Activated gamma-delta T cell treated with Interleukin-2 at 50 U/mL for 16 hours (primary cell): ENCODE measurements around the gene SOX13.
"Not testable (repeated sequence)": the region's sequence is repeated elsewhere in the genome, so short reads cannot be mapped to it uniquely, and the experiment has no call there.

Experiments
- DNase-seq: peaks from one replicate; pipeline ENCODE4 v3.0.0-alpha.2; 2020

The SOX13 gene

GRCh38 chr1:204087893-204088528 is 15.1 kb downstream of the SOX13 start:
- DNase-seq: no peak

- DNase-seq: no peak
Observed at GRCh38 chr1:204088596-204088995, 15.7 kb downstream of the SOX13 start.

GRCh38 chr1:204089044-204089751 is 16.3 kb downstream of the SOX13 start:
- DNase-seq: no peak

GRCh38 chr1:204090132-204090531 is 17.2 kb downstream of the SOX13 start:
- DNase-seq: not testable (repeated sequence)

GRCh38 chr1:204091066-204091465 is 18.2 kb downstream of the SOX13 start:
- DNase-seq: no peak

DNA sequence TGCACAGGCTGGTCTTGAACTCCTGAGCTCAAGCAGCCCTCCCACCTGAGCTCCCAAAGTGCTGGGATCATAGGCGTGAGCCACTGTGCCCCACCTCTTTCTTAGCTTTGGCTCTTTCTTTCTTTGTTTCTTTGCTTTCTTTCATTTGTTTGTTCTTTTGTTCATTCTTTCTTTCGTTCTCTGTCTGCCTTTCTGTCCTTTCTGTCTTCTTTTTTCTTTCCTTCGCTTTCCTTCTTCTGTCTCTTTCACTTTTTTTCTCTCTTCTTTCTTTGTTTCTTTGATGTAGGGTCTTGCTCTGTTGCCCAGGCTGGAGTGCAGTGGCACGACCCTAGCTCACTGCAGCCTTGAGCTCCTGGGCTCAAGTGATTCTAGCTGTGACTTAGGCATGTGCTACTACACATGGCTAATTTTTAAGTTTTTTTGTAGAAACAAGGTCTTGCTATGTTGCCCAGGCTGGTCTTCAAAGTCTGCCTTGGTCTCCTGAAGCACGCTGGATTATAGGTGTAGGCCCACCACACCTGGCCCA is 18.9 kb downstream of the SOX13 start:
- DNase-seq: no peak

DNA sequence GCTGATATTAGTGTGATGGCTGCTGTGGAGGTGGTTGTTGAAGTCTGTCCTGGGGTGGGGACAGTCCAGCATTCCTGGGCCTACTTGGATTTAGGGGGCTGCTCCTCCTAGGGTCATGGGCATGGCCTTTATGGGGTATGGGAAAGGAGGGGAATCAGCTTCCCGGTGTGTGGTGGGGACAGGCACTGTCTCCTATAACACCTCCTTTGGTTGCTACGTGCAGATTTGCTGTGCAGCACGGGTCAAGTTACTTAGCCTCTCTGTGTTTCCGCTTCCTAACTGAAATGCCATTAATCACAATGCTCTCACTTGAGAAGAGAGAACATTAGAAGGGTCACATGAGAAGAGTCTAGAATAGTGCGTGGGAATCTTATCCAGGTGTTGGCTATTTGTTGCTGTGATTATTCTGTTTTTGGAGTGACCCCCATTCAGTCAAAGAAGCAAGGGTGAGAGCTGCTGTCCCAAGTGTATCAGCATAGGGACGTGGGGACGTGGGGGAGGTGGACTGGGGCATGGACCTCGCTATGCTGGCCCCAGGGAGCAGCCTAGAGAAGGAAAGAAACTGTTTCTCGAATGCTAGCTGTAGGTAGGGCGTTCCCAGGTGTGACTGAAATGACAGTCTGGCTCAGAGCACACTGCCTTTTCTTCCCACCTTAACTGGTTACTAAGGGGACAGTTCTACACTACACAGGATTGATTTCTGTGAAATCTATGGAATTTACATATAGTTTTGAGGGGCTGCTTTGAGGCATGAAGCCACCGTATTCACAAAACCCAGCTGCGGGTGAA is 19.9 kb downstream of the SOX13 start:
- no peak for DNase-seq

GRCh38 chr1:204093421-204093717 is 20.5 kb downstream of the SOX13 start:
- DNase-seq: no peak

- DNase-seq: no peak
Observed at GRCh38 chr1:204093781-204094180, 20.9 kb downstream of the SOX13 start.

- no peak for DNase-seq
Observed at GRCh38 chr1:204094313-204094729, 21.4 kb downstream of the SOX13 start.

DNA sequence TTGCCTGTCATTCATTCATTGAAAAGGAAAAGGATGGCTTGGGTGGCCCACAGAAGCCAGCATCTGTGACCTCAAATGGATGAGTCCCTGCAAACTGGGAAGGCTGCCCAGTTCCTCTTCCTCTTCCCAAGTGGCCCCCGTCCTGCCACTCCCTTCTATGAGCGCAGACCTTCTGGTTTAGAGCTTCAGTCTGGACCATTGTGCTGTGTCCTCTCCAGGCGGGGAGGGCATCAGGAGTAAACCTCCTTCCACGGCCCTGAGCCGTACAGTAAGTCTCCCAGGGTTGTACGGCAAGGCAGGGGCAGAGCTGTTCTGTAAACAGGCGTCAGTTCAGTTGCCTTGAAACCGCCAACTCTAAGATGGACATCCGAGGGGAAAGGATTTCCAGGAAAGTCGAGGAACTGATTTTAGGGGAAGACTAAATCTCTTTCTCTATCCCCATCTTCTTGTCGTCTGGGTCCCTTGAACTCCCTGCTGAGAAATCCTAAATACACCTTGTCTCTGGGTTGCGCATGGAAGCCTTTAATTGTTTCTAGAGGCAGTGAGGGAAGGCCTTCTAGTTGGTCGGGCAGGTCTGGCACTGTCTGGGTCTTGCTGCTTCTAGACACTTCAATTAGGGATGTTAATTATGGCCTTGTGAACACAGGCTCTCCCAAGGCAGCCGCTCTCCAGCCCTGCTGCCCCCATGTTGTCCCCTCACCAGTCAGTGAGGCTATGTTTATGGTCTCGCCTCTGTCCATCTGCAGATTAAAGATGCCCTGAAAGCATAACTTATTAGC is 22.1 kb downstream of the SOX13 start:
- no peak for DNase-seq

GRCh38 chr1:204096931-204097330 is 24.0 kb downstream of the SOX13 start:
- no peak for DNase-seq

GRCh38 chr1:204098683-204099082 is 25.8 kb downstream of the SOX13 start:
- DNase-seq: no peak

DNA sequence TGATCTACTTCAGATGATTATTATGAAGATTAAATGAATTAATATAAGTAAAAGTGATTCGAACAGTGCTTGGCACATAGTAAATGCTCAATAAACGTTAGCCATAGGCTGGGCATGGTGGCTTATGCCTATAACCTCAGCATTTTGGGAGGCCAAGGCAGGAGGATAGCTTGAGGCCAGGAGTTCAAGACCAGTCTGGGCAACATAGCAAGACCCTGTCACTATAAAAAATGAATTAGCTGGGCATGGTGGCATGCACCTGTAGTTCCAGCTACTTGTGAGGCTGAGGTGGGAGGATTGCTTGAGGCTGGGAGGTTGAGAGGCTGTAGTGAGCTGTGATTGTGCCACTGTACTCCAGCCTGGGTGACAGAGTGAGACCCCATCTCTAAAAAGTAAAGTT is 26.8 kb downstream of the SOX13 start:
- not testable (repeated sequence) for DNase-seq

DNA sequence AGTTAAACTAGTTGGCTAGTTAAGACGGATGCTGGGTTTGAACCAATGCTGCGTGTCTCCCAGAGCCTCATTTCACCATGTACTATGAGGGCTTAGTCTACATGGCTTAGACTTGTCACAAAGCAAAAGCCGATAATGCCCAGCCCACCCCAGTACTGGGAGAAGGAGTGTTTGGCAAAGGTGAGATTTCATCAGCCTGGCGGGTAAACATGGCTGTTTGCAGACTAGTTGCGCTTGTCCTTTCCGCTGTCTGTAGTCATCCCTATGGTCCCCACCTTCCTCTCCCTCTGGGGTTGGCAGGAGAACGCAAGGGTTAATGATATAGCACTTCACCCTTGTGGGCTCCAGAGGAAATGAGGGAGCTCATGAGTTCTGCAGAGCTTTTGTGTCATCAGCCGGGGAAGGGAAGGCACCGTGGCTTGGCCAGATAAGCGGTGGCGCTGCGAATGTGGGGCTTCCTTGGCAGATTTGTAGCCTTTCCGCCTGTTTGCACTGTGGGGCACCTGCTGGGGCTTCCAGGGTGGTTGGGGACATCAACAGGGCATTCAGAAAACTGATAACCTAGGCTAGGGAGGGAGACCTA is 29.2 kb downstream of the SOX13 start:
- DNase-seq: no peak

GRCh38 chr1:204102739-204103430 is 30.0 kb downstream of the SOX13 start:
- no peak for DNase-seq

DNA sequence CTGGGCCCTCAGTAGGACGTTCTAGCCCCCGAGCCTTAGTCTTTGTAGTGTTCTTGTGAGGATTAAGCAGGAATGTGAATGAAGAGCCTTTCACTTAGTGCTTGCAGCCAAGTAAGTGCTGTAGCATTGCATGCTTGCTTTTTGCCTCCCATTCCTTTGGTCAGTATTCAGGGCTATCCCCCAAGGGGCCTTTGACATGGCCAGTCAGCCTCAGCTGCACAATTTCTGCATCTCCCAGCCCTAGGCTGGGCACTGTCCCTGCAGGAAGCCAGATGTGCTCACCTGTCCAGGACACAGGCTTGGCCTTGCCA is 30.5 kb downstream of the SOX13 start:
- DNase-seq: no peak

GRCh38 chr1:204104331-204105130 is 31.6 kb downstream of the SOX13 start:
- DNase-seq: peak; percentile 18

GRCh38 chr1:204105131-204105515 is 32.2 kb downstream of the SOX13 start:
- no peak for DNase-seq

DNA sequence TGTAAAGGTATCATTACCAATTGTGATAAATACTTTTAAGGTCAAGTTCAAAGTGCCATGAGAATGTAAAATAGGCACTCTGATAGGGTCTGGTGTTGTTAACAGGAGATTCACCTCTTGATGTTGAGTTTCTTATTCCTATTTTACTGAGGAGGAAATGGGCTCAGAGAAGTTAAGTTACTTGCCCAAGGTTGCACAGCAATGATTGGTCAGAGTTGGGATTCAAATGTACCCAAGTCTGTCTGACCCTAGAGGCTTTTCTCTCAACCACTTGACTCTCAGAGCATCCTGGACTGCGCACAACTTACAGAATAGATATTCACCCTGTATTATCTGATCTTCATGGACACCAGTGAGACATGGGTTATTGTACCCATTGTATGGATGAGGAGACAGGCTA is 33.9 kb downstream of the SOX13 start:
- DNase-seq: no peak

DNA sequence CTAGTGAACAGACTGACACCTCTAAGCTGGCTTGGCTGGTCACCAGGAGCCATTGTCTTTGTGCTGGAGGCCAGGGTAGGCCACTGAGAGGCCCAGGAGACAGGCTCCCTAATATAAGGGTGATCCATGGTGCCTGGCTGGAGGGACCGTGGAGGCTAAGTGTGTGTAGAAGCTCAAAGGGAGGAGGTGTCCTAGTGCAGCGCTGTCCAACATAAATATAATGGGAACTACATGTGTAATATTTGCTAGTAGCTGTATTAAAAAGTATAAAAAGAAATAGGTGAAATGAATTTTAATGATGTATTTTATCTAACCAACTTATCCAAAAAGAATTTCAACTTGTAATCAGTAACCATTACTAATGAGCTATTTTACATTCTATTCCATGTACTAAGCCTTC is 35.0 kb downstream of the SOX13 start:
- no peak for DNase-seq
